SK-N-MC (cell line): ENCODE results near the gene VASH1.
A peak's percentile ranks its signal among the peaks of the same experiment; 100 is the strongest.

Experiments
- DNase-seq: peaks from one replicate; pipeline ENCODE4 v3.0.0-alpha.2; 2011; ENCODE audit warnings: low read depth, low spot score
- H3K27ac ChIP-seq: fragments of 200-600 bp; sonication (generic); 2 replicates; pipeline ENCODE4 v1.5.1; 2016; ENCODE audit warnings: mixed run types
- H3K36me3 ChIP-seq: fragments of 200-600 bp; sonication (generic); 2 replicates; pipeline ENCODE4 v1.6.1; 2017; ENCODE audit warnings: antibody characterized with exemption, low read length, mixed read lengths; ENCODE audit not compliant: insufficient read depth
- H3K4me3 ChIP-seq: fragments of 200-600 bp; sonication (generic); 2 replicates; pipeline ENCODE4 v1.5.1; 2016
- H3K9ac ChIP-seq: fragments of 200-600 bp; sonication (generic); 2 replicates; pipeline ENCODE4 v1.8.0; 2017; ENCODE audit warnings: mixed run types, mixed read lengths; ENCODE audit not compliant: insufficient read length
- H3K9me3 ChIP-seq: fragments of 200-600 bp; sonication (generic); 2 replicates; pipeline ENCODE4 v1.6.1; 2017; ENCODE audit warnings: low read depth, mild to moderate bottlenecking, antibody characterized with exemption, low read length, moderate library complexity, mixed read lengths
- EZH2 ChIP-seq: fragments of 200-600 bp; sonication (generic); IDR thresholded peaks from one replicate; pipeline ENCODE4 v1.6.1; 2017; ENCODE audit warnings: antibody characterized with exemption
- FOXP2 ChIP-seq: optimal IDR thresholded peaks from 2 replicates; pipeline ENCODE3; 2011; ENCODE audit warnings: mild to moderate bottlenecking, moderate library complexity; ENCODE audit not compliant: insufficient read depth; ENCODE audit errors: extremely low read length, control extremely low read depth
- POLR2AphosphoS5 ChIP-seq: IDR thresholded peaks from 2 replicates; pipeline ENCODE4 v1.6.1; 2012; ENCODE audit warnings: mild to moderate bottlenecking, low read depth, low read length, borderline replicate concordance

The VASH1 gene

GRCh38 chr14:76755610-76756370, 5.5 kb upstream of the VASH1 start:
- no peak for DNase-seq
- Histone ChIP-seq H3K36me3 (no peaks in the 10 kb centered on the region), H3K27ac (no peak overlapping the region), H3K9me3 (no peaks in the 10 kb centered on the region), H3K4me3 (no peak overlapping the region), H3K9ac (no peak overlapping the region)
- no peak for TF ChIP-seq FOXP2
- no peak for TF ChIP-seq EZH2
- no peak for TF ChIP-seq POLR2AphosphoS5

- Histone ChIP-seq H3K9ac (no peak overlapping the region), H3K9me3 (no peaks in the 10 kb centered on the region), H3K4me3 (no peak overlapping the region), H3K27ac (no peak overlapping the region), H3K36me3 (no peaks in the 10 kb centered on the region)
- DNase-seq = no peak
- TF ChIP-seq EZH2 = no peak
Measured at GRCh38 chr14:76756371-76756750, 4.9 kb upstream of the VASH1 start.

- no peak for TF ChIP-seq FOXP2
- TF ChIP-seq EZH2 = no peak
- TF ChIP-seq POLR2AphosphoS5 = no peak
- no peaks in the 10 kb centered on the region for H3K36me3 ChIP-seq
- no peak overlapping the region for H3K9ac ChIP-seq
- no peaks in the 10 kb centered on the region for H3K9me3 ChIP-seq
- H3K4me3 ChIP-seq = no peak overlapping the region
- DNase-seq = no peak
- H3K27ac ChIP-seq = no peak overlapping the region
Measured at GRCh38 chr14:76759589-76759988, 1.7 kb upstream of the VASH1 start.

- no peak for TF ChIP-seq EZH2
- TF ChIP-seq POLR2AphosphoS5 = no peak
- no peak for TF ChIP-seq FOXP2
- Histone ChIP-seq H3K9ac (peak overlapping the region; percentile 70), H3K36me3 (no peaks in the 10 kb centered on the region), H3K4me3 (peak overlapping the region; percentile 89), H3K27ac (no peak overlapping the region), H3K9me3 (no peaks in the 10 kb centered on the region)
- no peak for DNase-seq
Measured at GRCh38 chr14:76760331-76761135, 735 bp upstream of the VASH1 start.

DNA sequence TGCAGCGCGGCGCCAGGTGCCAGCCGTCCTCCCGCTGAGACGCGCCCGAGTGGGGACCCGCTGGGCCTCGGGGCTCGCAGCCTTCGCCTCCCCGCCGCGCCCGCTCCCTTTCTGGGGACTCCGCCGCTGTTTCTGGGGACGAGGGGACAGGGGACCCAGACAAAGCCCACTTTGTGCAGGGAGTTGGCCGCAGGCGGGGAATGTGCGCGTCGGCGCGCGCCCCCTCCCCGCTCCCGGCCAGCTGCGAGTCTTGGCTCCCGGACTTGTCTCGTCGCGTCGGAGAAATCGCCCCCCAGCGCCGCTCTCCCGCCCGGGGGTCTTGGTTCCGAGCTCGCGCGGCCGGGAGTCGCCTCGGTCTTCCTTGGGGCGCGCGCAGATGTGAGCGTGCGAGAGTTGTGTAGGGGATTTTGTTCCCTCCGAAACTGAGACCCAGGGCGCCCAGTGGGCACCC, 717 bp downstream of the VASH1 start:
- TF ChIP-seq POLR2AphosphoS5 (no peak), FOXP2 (no peak), EZH2 (no peak)
- Histone ChIP-seq H3K9ac (peak overlapping the region; percentile 70), H3K4me3 (peak overlapping the region; percentile 89), H3K9me3 (no peaks in the 10 kb centered on the region), H3K27ac (no peak overlapping the region), H3K36me3 (no peaks in the 10 kb centered on the region)
- DNase-seq = no peak

DNA sequence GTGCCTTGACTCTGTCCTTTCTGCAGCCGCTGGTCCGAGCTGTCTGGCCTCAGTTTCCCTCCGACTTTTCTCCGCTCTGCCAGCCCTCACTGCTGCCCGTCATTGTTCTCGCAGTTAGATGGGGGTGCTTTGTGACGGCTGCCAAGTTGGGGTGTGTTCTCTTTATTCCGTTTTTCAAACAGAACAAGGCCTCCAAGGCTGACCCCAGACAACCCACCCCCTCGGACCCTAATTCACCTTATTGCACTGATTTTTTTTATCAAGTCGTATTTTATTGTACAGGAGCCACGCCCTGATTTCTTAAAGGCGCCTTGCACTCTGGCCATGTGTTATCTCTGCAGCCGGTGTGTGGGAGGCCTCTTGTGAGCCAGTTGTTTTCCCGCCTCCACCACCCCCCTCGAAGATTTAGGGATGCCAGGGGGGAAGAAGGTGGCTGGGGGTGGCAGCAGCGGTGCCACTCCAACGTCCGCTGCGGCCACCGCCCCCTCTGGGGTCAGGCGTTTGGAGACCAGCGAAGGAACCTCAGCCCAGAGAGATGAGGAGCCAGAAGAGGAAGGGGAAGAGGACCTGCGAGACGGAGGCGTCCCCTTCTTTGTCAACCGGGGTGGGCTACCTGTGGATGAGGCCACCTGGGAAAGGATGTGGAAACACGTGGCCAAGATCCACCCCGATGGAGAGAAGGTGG, 1.3 kb downstream of the VASH1 start:
- H3K4me3 ChIP-seq = peak overlapping the region; percentile 89
- no peak overlapping the region for H3K27ac ChIP-seq
- no peaks in the 10 kb centered on the region for H3K9me3 ChIP-seq
- H3K9ac ChIP-seq = no peak overlapping the region
- TF ChIP-seq POLR2AphosphoS5 (no peak), FOXP2 (no peak), EZH2 (no peak)
- DNase-seq = no peak
- H3K36me3 ChIP-seq = no peaks in the 10 kb centered on the region

GRCh38 chr14:76763096-76764041, 2.1 kb downstream of the VASH1 start:
- no peaks in the 10 kb centered on the region for H3K36me3 ChIP-seq
- TF ChIP-seq EZH2 = no peak
- no peak for TF ChIP-seq POLR2AphosphoS5
- no peak for TF ChIP-seq FOXP2
- no peak overlapping the region for H3K9ac ChIP-seq
- no peaks in the 10 kb centered on the region for H3K9me3 ChIP-seq
- no peak for DNase-seq
- H3K27ac ChIP-seq = no peak overlapping the region
- H3K4me3 ChIP-seq = no peak overlapping the region

DNA sequence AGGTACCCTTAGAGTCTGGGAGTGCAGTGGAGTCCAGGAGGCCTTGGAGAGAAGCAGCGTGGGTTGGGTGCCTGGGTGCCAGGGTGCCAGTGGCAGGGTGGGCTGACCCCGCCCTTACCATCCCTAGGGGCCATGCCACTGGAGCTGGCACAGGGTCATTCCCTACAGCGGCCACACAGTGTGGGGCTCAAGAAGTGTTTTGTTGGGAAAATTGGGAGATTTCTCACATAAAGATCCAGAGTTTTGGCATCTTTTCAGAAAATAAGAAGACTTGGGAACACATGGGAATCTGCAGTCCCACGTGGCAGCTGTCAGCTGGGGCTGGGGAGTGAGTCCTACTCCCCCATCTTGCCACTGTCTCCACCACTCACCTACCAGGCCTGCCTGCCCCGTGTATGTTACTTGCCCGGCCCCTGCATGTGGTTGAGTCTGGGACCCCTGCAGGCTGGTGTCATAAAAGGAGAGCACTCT, 4.2 kb downstream of the VASH1 start:
- Histone ChIP-seq H3K9me3 (no peaks in the 10 kb centered on the region), H3K9ac (no peak overlapping the region), H3K4me3 (no peak overlapping the region), H3K27ac (no peak overlapping the region), H3K36me3 (no peaks in the 10 kb centered on the region)
- DNase-seq = no peak
- no peak for TF ChIP-seq POLR2AphosphoS5
- no peak for TF ChIP-seq FOXP2
- TF ChIP-seq EZH2 = no peak
